GM13976 (cell line): ENCODE results near the gene BCL2L1.

Experiments used
- DNase-seq: peaks from one replicate; pipeline ENCODE4 v3.0.0; 2012; ENCODE audit warnings: low spot score
- in situ Hi-C: fragments of 300-500 bp; cut with MboI; formaldehyde crosslinking; loops from one replicate; pipeline ENCODE4 v1.12.0; 2022; ENCODE audit warnings: low sequenced_read_pairs, mixed read lengths, inconsistent platforms; ENCODE audit not compliant: unreplicated experiment
- TF ChIP-seq, protein P1 (sequence below): IDR thresholded peaks from 2 replicates; pipeline ENCODE4 v1.5.1; 2012; ENCODE audit warnings: borderline replicate concordance, mild to moderate bottlenecking; ENCODE audit not compliant: insufficient read depth; ENCODE audit errors: extremely low read depth, missing control alignments, control extremely low read depth

BCL2L1 gene

DNA sequence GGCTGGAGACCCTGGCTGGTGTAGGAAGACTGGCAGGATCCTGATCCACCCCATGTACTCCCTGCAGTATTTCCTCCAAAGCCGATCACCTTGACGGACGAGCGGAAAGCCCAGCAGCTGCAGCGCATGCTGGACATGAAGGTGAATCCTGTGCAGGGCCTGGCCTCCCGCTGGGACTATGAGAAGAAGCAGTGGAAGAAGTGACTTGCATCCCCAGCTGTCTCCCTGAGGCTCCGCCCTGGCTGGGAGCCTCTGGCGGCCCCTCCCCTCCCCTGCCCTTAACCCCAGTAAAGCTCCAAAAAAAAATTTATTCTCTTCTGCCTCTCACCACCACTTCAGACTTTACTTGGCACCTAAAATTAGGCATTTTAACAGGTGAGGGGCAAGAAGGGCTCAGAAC is 78.0 kb downstream of the BCL2L1 start:
- DNase-seq: no peak
- in situ Hi-C loops: no loop called here
- TF ChIP-seq, protein P1, sequence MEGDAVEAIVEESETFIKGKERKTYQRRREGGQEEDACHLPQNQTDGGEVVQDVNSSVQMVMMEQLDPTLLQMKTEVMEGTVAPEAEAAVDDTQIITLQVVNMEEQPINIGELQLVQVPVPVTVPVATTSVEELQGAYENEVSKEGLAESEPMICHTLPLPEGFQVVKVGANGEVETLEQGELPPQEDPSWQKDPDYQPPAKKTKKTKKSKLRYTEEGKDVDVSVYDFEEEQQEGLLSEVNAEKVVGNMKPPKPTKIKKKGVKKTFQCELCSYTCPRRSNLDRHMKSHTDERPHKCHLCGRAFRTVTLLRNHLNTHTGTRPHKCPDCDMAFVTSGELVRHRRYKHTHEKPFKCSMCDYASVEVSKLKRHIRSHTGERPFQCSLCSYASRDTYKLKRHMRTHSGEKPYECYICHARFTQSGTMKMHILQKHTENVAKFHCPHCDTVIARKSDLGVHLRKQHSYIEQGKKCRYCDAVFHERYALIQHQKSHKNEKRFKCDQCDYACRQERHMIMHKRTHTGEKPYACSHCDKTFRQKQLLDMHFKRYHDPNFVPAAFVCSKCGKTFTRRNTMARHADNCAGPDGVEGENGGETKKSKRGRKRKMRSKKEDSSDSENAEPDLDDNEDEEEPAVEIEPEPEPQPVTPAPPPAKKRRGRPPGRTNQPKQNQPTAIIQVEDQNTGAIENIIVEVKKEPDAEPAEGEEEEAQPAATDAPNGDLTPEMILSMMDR: no peak

DNA sequence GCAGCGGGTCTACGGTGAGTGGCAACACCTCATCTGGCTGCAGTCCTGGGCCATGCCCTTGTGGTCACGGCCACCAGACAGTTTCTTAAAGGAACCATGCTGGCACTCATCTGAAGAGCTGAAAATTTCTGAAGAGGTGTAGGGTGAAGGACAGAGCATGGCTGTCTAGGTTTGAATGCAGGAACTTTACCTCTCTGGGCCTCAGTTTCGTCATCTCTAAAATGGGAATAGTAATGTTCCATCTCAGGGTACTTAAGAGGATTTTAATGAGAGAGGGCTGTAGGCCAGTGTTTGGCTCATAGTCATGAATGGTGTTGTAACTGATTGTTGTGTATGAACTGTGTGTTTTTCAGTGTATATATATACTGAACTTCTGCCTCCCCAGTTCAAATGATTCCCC is 79.1 kb downstream of the BCL2L1 start:
- in situ Hi-C loops: no loop called here
- no peak for DNase-seq
- TF ChIP-seq, protein P1: no peak

DNA sequence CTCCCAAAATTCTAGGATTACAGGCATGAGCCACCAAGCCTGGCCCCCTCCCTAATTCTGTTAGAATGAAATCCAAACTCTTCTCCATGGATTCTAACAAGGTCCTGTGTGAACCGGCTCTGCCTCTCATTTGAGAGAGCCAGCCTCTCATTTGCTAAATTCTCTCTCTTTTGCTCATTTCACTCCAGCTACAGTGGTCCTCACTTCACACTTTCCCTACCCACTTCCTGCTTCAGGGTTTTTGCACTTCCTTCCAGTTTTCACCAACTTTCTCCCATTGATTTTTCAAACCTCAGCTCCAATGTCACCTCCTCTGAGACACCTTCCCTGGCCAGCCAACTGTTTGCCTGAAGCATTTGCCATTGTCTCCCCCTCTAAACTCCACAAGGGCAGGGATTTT is 79.8 kb downstream of the BCL2L1 start:
- DNase-seq: no peak
- in situ Hi-C loops: no loop called here

DNA sequence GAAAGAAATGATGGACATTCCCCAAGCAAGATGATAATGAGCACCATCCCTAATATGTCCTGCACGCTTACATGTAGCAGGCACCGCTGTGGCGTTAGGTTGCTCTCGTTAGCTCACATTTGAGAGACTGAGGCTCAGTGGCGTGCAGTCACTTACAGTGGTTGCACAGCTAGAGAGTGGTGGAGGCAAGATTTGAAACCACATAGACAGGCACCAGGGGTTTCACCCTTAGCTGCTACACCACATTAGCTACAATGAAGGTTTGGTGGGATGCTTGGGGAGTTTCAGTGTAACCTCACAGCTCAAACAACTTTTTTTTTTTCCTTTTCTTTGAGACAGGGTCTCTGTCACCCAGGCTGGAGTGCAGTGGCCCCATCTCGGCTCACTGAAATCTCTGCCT is 81.3 kb downstream of the BCL2L1 start:
- in situ Hi-C loops: no loop called here
- TF ChIP-seq, protein P1: no peak
- no peak for DNase-seq

More for the DNA sequence above, 79.8 kb downstream of the BCL2L1 start:
- TF ChIP-seq, protein P1: no peak

DNA sequence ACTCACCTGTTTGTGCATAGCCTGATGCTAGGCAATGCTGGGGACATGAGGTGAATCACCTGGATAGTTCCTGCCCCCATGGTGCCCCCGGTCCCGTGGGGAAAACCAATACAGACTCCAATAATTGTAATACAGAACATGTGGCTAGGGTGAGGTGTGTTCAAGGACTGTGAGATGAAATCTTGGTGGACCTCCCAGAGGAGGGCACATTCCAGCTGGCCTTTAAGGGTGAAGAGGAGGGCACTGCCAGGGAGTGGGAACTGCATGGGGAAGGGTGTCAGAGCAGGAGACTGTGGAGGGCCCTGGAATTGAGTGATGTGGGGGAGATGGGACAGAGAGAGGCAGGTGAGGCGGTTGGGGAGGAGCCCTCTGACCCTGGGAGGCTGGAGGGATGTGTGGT is 82.4 kb downstream of the BCL2L1 start:
- TF ChIP-seq, protein P1: no peak
- in situ Hi-C loops: no loop called here
- DNase-seq: no peak

DNA sequence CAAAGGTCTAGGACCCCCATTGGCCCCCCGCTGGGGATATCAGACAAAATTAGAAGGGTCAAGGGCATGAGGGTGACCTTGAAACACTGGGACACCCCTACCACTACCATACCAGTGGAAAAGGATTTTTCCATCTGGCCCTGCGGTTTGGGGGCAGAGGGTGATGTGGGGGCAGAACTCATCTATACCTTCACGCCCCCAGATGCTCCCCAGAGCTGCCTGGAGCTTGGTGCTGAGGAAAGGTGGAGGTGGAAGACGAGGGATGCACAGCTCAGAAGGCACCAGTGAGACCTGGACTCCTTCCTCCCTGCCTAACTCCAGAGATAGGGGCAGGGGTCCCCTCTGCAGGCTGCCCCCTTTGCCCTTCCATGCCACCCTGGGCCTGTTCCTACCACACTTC is 83.9 kb downstream of the BCL2L1 start:
- no peak for DNase-seq
- in situ Hi-C loops: no loop called here
- TF ChIP-seq, protein P1: no peak

DNA sequence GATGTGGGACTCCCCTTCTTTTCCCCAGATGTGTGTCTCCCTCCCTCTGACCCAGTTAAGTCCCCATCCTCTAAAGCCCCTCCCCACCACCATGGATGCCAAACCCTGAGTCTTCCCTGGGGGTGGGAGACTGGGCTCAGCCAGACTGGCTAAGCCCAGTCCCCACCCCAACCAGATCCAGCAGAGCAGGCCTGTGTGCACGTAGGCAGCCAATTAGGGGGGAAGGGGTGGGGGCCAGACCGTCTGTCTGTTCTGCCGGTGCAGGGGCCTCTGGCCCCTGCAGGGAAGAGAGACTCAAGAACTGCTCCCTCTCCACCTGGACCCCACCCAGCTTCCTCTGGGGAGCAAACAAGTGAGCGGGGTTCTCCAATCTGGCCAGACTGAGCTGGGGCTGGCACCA is 84.4 kb downstream of the BCL2L1 start:
- in situ Hi-C loops: no loop called here
- TF ChIP-seq, protein P1: no peak
- DNase-seq: no peak
